Stimulated activated CD8-positive, alpha-beta memory T cell treated with anti-CD3 and anti-CD28 coated beads, Interleukin-15, amount 100 ng/mL, for 48 hours (primary cell): Measurements from ENCODE around the gene SFXN3.

Experiments
- DNase-seq, 2 donors: peaks; one replicate each; pipeline ENCODE4 v3.0.0-alpha.2; 2020; ENCODE audit warnings: low read depth in 2 of 2

SFXN3 gene

GRCh38 chr10:101056365-101057151 lies 25.5 kb downstream of the SFXN3 start:
- no peak for DNase-seq

- peak; percentile 71 to 73 for DNase-seq
These were observed 29.3 kb downstream of the SFXN3 start for GRCh38 chr10:101060036-101060950.

GRCh38 chr10:101060951-101061623 lies 30.1 kb downstream of the SFXN3 start:
- DNase-seq = peak; percentile 85 to 89

GRCh38 chr10:101061624-101062231 lies 30.7 kb downstream of the SFXN3 start, which contains the start of gene KAZALD1:
Gene KAZALD1 (plus strand): TSS chr10:101061989. CDS start chr10:101062593, 604 bp downstream.
- DNase-seq = no peak

- peak; percentile 32 to 41 for DNase-seq
These were observed 31.4 kb downstream of the SFXN3 start for GRCh38 chr10:101062232-101063049.

DNA sequence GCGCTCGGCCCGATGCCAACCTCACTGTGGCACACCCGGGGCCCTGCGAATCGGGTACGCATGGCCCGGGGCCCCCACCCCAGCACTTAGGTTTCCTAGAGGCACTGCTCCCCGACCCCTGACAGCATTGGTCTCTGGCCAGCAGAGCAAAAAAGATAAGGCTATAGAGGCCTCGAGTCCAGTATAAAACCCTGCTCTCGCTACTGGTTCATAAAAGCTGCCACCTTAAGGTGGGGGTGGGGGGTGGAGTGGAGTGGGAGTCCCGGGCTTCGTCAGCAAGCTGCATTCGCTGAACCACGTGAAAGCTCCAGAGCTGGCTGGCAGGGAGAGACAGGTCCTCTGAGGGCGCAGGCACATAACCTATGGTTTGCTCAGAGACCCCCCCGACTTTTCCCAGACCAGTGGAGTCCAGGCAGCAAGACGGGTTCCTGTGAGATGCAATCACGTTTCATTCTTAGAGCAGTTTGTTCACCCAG lies 32.1 kb downstream of the SFXN3 start:
- DNase-seq = no peak

DNA sequence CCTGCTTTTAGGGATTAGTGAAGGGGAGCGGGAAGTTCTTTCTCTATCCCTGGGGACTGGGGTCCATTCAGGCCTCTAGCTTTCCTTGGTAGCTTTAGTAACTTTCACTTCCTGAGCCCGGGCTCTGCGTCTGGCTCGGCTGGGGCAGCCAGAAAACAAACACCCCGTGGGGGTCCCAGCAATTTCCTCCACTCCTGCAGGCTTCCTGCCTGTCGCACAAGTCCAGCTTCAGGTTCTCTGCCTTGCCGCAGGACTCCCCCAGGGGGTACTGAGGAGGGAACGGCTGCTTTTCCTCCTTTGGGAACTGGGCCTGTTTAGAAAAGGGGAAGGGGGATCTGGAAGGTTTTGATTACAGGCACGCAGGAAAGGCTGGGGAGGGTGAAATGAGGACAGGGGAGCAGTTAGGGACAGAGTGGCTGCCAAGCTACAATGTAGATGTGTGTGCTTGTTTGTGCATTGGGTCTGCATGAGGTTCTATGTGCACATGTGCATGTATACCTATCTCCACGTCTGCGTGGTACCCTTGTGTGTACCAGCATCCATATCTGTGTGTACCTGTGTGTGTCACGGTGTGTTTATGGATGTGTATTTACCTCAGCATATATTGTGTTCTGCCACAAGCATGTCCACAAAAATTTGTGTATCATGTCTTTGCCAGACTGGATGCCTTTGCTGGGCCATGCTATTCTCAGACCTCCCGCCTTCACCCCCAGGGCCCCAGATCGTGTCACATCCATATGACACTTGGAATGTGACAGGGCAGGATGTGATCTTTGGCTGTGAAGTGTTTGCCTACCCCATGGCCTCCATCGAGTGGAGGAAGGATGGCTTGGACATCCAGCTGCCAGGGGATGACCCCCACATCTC lies 32.7 kb downstream of the SFXN3 start:
- no peak for DNase-seq

- no peak for DNase-seq
These were observed 33.5 kb downstream of the SFXN3 start for GRCh38 chr10:101064415-101065030.

- no peak for DNase-seq
These were observed 34.6 kb downstream of the SFXN3 start for GRCh38 chr10:101065481-101066145.

- peak in 1 of 2 donors; percentile 19 for DNase-seq
These were observed 35.3 kb downstream of the SFXN3 start for GRCh38 chr10:101066146-101066895.

DNA sequence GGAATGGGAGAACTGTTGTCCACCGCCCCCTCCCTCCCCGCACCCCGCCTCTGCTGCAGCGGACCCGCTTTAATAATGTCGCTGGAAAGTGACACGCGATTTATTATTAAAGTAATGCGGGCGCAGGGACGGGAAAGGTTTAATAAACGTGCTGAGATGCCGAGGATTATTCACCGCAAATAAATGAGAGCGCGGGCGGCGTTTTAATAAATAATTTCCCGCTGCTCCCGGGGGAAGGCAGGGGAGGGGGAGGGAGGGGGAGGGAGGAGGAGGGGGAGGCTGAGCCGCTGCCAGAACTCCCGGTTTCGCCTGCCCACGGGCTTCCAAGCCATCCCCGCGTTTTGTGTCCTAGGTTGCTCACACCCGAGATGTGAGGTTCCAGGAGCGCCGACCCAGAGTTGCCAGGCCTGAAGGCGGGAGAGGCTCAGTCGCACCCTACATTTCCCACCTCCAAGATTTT lies 35.9 kb downstream of the SFXN3 start:
- no peak for DNase-seq

DNA sequence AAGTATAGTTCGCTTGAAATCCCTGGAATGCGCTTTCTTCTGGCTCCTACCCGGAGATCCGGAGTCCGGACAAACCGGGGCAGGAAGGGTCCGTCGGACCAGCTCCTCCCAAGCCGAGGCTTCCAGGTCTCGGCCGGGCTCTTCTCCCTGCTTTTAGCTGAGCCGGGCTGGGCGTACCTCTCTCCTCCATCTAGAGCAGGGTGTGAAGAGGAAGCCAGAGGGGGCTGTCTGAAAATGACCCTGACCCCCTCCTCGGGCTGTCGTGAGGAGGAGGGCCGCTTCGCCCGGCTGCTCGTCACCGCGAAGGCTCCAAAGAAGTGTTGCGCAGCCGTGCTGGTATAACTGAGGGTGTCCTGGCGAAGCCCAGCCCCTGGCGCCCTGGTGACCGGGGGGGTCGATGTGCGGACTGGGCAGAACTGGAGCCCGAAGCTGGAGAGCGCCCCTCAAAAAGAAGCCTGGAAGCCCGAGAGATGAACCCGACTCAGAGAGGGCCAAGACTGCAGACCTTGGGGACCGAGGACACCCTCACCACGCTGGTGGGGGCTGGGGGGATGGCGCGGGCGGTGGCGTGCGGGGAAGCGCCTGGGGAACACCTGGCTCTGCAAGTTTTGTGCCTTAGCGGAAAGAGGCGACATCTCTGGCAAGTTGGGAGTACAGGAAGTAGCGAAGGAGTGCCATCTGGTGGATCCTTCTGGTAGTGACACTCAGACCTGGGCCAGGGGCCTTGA lies 36.5 kb downstream of the SFXN3 start:
- DNase-seq = peak; percentile 56 to 59

DNA sequence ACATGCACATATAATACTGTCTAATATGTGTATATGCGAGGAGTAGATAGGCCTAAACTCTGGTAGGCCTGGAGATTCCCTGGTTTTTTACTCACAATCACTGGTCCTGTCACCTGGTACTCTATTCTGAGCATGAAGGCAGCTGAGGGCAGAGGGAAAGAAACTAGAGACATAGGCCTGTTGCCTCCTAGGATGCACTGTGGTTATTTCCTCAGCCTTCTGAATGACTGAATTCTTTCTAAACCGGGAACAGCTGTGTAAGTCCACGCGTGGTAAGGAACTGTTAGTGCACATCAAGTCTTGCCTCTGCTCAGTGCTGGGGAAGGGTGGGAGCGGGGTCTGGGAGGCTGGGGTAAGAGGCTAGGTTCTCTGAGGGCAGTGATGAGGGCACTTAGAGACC lies 38.4 kb downstream of the SFXN3 start:
- no peak for DNase-seq

GRCh38 chr10:101070098-101070497 lies 39.1 kb downstream of the SFXN3 start:
- no peak for DNase-seq

DNA sequence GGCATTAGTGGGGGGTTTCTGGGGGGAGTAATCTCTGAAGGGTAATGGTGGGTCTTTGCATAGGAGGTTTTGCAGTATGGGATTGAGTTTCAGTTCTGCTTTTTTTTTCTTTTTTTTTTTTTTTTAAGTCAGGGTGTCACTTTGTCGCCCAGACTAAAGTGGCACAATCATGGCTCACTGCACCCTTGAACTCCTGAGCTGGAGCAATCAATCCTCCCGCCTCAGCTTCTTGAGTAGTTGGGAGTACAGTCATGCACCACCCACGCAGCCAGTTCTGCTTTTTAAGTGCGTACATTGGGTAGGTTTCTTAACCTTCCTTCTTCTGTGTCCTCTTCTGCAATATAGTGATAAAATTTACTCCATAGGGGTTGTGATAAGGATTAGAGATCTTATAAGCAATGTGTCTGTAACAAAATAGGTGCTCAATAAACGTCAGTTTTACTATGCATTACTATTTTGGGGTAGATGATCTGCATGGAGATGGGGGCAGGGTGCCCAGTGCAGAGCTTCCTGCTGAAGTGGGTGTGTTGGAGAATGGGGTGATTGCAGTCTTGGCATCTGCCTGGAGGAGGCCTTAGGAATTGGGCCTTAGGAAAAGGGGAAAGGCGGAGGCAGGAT lies 40.3 kb downstream of the SFXN3 start:
- DNase-seq = no peak

DNA sequence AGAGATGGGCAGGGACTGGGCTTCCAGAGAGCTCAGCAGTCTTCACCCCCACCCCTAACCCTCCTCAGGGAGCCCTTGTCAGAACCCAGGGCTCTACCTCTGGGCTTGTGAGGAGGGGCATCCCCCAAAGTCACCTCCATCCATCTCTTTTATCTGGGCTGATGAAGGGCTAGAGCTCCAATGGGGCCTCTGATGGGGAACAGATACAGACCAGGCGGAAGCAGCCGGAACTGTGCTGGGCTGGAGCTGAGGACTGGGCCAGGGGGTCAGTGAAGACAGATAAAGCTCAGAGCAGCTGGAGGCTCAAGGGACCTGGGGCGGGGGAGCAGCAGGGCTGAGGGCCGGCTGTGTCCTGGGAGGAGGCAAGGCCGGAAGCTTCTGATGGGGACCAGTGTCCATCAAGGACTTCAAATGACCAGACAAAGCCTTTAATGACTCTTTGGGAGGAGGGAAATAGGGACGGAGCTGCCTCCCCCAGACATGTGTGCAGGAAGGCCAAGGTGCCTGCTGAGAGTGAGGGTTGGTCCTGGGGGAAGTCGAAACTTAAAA lies 40.9 kb downstream of the SFXN3 start:
- no peak for DNase-seq
